HG03442 (cell line): ENCODE measurements around the gene C11orf97.
"Not testable (repeated sequence)": the region's sequence is repeated elsewhere in the genome, so short reads cannot be mapped to it uniquely, and the experiment has no call there.

ENCODE experiments used
- ATAC-seq: cut with Tn5 transposase; IDR thresholded peaks from one replicate; pipeline ENCODE4 v1.9.1; 2021; ENCODE audit warnings: mild to moderate bottlenecking, moderate library complexity; ENCODE audit not compliant: unreplicated experiment

Gene C11orf97

GRCh38 chr11:94511932-94512781 lies at the start of gene C11orf97:
Gene C11orf97, plus strand, starts transcription at chr11:94512461. Its CDS starts 68 bp downstream, at chr11:94512529.
- peak; percentile 88 for ATAC-seq

GRCh38 chr11:94469416-94469815 lies 42.8 kb upstream of the C11orf97 start:
- ATAC-seq: peak; percentile 88

- peak; percentile 80 for ATAC-seq
Measured at GRCh38 chr11:94472916-94473799, 39.1 kb upstream of the C11orf97 start.

GRCh38 chr11:94477624-94478023 lies 34.6 kb upstream of the C11orf97 start:
- ATAC-seq: no peak

- ATAC-seq: no peak
Measured at GRCh38 chr11:94481342-94481741, 30.9 kb upstream of the C11orf97 start.

GRCh38 chr11:94486068-94486467 lies 26.2 kb upstream of the C11orf97 start:
- no peak for ATAC-seq

- ATAC-seq: peak; percentile 99
Measured at GRCh38 chr11:94493281-94494125, 18.8 kb upstream of the C11orf97 start, which contains the start of the genes ANKRD49 and MRE11. Gene ANKRD49, plus strand, starts transcription at chr11:94493984. Its CDS starts 2,710 bp downstream, at chr11:94496694. Gene MRE11, minus strand, starts transcription at chr11:94493844. Its CDS starts 1,043 bp downstream, at chr11:94492801.

GRCh38 chr11:94494126-94494680 lies 18.1 kb upstream of the C11orf97 start:
- ATAC-seq: peak; percentile 54

- no peak for ATAC-seq
Measured at GRCh38 chr11:94500181-94500580, 12.1 kb upstream of the C11orf97 start.

GRCh38 chr11:94501522-94501921 lies 10.7 kb upstream of the C11orf97 start:
- ATAC-seq: no peak

GRCh38 chr11:94504689-94505293 lies 7.5 kb upstream of the C11orf97 start:
- peak; percentile 59 for ATAC-seq

- not testable (repeated sequence) for ATAC-seq
Measured at GRCh38 chr11:94506513-94506912, 5.7 kb upstream of the C11orf97 start.

GRCh38 chr11:94507485-94507884 lies 4.8 kb upstream of the C11orf97 start:
- ATAC-seq: no peak

GRCh38 chr11:94513091-94513490 lies 830 bp downstream of the C11orf97 start:
- no peak for ATAC-seq

- no peak for ATAC-seq
Measured at GRCh38 chr11:94515398-94515797, 3.1 kb downstream of the C11orf97 start.

- no peak for ATAC-seq
Measured at GRCh38 chr11:94516725-94517124, 4.5 kb downstream of the C11orf97 start.

- ATAC-seq: no peak
Measured at GRCh38 chr11:94518300-94518699, 6.0 kb downstream of the C11orf97 start.

- ATAC-seq: no peak
Measured at GRCh38 chr11:94519478-94520084, 7.3 kb downstream of the C11orf97 start.

GRCh38 chr11:94521684-94522083 lies 9.4 kb downstream of the C11orf97 start:
- no peak for ATAC-seq
